Keratinocyte (primary cell): ENCODE data around the gene AFDN. TPM values are rescaled to one million over a fixed set of nuclear protein-coding genes. Genes with fewer than 3 reads are reported as not detected.

ENCODE experiments used
- DNase-seq: peaks from one replicate; pipeline ENCODE4 v3.0.0-alpha.2; 2011; ENCODE audit warnings: low read depth, missing footprints, low spot score
- FAIRE-seq: peaks from 2 replicates; lab custom pipeline; 2011; peaks lifted over from hg19 to GRCh38; lab: Jason Lieb, UNC
- H2AFZ ChIP-seq: 2 replicates; pipeline ENCODE4 v1.6.0; 2012; ENCODE audit warnings: low read length, control low read depth, inconsistent platforms; ENCODE audit not compliant: control insufficient read depth
- H3K27ac ChIP-seq: 2 replicates; pipeline ENCODE4 v1.5.1; 2011; ENCODE audit warnings: low read length; ENCODE audit not compliant: control insufficient read depth, insufficient read depth
- H3K27me3 ChIP-seq: 3 replicates; pipeline ENCODE4 v1.6.0; 2011; ENCODE audit warnings: low read length; ENCODE audit not compliant: control insufficient read depth, insufficient read depth; ENCODE audit errors: extremely low read depth
- H3K36me3 ChIP-seq, 2 experiments: 2 replicates in 1 of 2; 3 replicates in 1 of 2; pipeline ENCODE4 v1.5.1; 2011; ENCODE audit warnings: low read length in 2 of 2, mild to moderate bottlenecking in 1 of 2; ENCODE audit not compliant: control insufficient read depth in 2 of 2, insufficient read depth in 2 of 2; ENCODE audit errors: extremely low read depth in 1 of 2
- H3K4me1 ChIP-seq: 3 replicates; pipeline ENCODE4 v1.5.1; 2011; ENCODE audit warnings: low read length; ENCODE audit not compliant: control insufficient read depth, insufficient read depth; ENCODE audit errors: extremely low read depth
- H3K4me2 ChIP-seq: 3 replicates; pipeline ENCODE4 v1.6.0; 2011; ENCODE audit warnings: low read depth, low read length; ENCODE audit not compliant: control insufficient read depth, insufficient read depth; ENCODE audit errors: extremely low read depth
- H3K4me3 ChIP-seq, 3 experiments: fragments of 200-600 bp in 1 of 3; sonication (generic) in 1 of 3; 2 replicates in 2 of 3; 3 replicates in 1 of 3; pipeline ENCODE4 v1.5.1; 2011 to 2016; ENCODE audit warnings: low read length in 3 of 3, mild to moderate bottlenecking in 3 of 3, control low read depth in 2 of 3, inconsistent platforms in 1 of 3, low read depth in 1 of 3, mixed read lengths in 1 of 3, mixed run types in 1 of 3, moderate library complexity in 1 of 3; ENCODE audit not compliant: control insufficient read depth in 2 of 3, insufficient read depth in 2 of 3; ENCODE audit errors: extremely low read depth in 1 of 3
- H3K79me2 ChIP-seq: 2 replicates; pipeline ENCODE4 v1.6.0; 2012; ENCODE audit warnings: low read length; ENCODE audit not compliant: control insufficient read depth, insufficient read depth
- H3K9ac ChIP-seq: 3 replicates; pipeline ENCODE4 v1.6.0; 2011; ENCODE audit warnings: low read length; ENCODE audit not compliant: control insufficient read depth, insufficient read depth; ENCODE audit errors: extremely low read depth
- H3K9me1 ChIP-seq: 3 replicates; pipeline ENCODE4 v1.6.0; 2011; ENCODE audit warnings: low read length; ENCODE audit not compliant: control insufficient read depth, insufficient read depth; ENCODE audit errors: extremely low read depth
- H3K9me3 ChIP-seq: 2 replicates; pipeline ENCODE4 v1.5.1; 2012; ENCODE audit warnings: low read depth, low read length; ENCODE audit not compliant: control insufficient read depth
- H4K20me1 ChIP-seq: 3 replicates; pipeline ENCODE4 v1.6.0; 2011; ENCODE audit warnings: low read length; ENCODE audit not compliant: control insufficient read depth, insufficient read depth; ENCODE audit errors: extremely low read depth
- CTCF ChIP-seq, 3 experiments: IDR thresholded peaks in 1 of 3; conservative IDR thresholded peaks in 1 of 3; optimal IDR thresholded peaks in 1 of 3; 2 replicates in 2 of 3; 3 replicates in 1 of 3; pipeline versions ENCODE3 to v1.5.1; 2011; ENCODE audit warnings: low read length in 3 of 3, mild to moderate bottlenecking in 3 of 3, moderate library complexity in 2 of 3, control low read depth in 1 of 3, inconsistent platforms in 1 of 3; ENCODE audit not compliant: insufficient read depth in 2 of 3; ENCODE audit errors: extremely low read depth in 1 of 3
- EZH2 ChIP-seq: IDR thresholded peaks from one replicate; pipeline ENCODE4 v1.6.1; 2012; ENCODE audit warnings: inconsistent platforms, mild to moderate bottlenecking, low read length, moderate library complexity
- dilution Hi-C: fragments of 300-500 bp; cut with MboI; formaldehyde crosslinking; loops from one replicate; pipeline ENCODE4 v1.7.0; 2020; ENCODE audit warnings: low sequenced_read_pairs; ENCODE audit not compliant: extremely low pct_ligation_motif_present
- polyA plus RNA-seq, 5 experiments: library from polyadenylated mRNA; depleted of rRNA in 3 of 5; stranded (reverse) in 3 of 5; stranded (forward) in 1 of 5; unstranded in 1 of 5; fragments of >200 nt; gene quantifications; 1 replicate in 1 of 5; 2 replicates in 3 of 5; 3 replicates in 1 of 5; pipeline versions ENCODE4 v1.2.1 to v1.2.3, GENCODE V29; 2011 to 2012; ENCODE audit warnings: missing spikeins in 2 of 5, low read depth in 1 of 5, low replicate concordance in 1 of 5

Gene AFDN
- polyA plus RNA-seq, 1 donor (not counting 4 experiments of a cell fraction or from before 2014, with no cell fraction given): 46.5 TPM

- dilution Hi-C loops: no loop called here
- no peak overlapping the region for H3K9ac ChIP-seq
Measured at GRCh38 chr6:167797011-167797471, 29.7 kb upstream of the AFDN start.

GRCh38 chr6:167797476-167798265 lies 29.0 kb upstream of the AFDN start:
- no peak overlapping the region for H3K4me3 ChIP-seq
- DNase-seq (no peak), FAIRE-seq (no peak)
- no peaks in the 10 kb centered on the region for H3K9me3 ChIP-seq
- H4K20me1 ChIP-seq: no peaks in the 10 kb centered on the region
- no peak overlapping the region for H3K9ac ChIP-seq
- no peak overlapping the region for H3K4me2 ChIP-seq
- no peaks in the 10 kb centered on the region for H3K79me2 ChIP-seq
- peaks cover 28% of the 10 kb centered on the region for H3K27me3 ChIP-seq
- dilution Hi-C loops: no loop called here
- TF ChIP-seq EZH2: no peak
- TF ChIP-seq CTCF (optimal IDR thresholded peaks at IDR 0.05 in 1 of 3, IDR thresholded peaks at IDR 0.05 in 1 of 3, conservative IDR thresholded peaks at IDR 0.05 in 1 of 3; ENCODE audit: extremely low read depth in 1 of 3, insufficient read depth in 2 of 3, low read length in 3 of 3): no peak
- no peaks in the 10 kb centered on the region for H3K9me1 ChIP-seq
- H3K4me1 ChIP-seq: peaks cover 4% of the 10 kb centered on the region
- H2AFZ ChIP-seq: no peak overlapping the region
- no peak overlapping the region for H3K27ac ChIP-seq
- no peaks in the 10 kb centered on the region for H3K36me3 ChIP-seq

More at GRCh38 chr6:167797011-167797471, 29.7 kb upstream of the AFDN start:
- H2AFZ ChIP-seq: peak overlapping the region; percentile 46
- peaks cover 4% of the 10 kb centered on the region for H3K4me1 ChIP-seq
- DNase-seq (no peak), FAIRE-seq (no peak)
- TF ChIP-seq EZH2: no peak
- TF ChIP-seq CTCF (optimal IDR thresholded peaks at IDR 0.05 in 1 of 3, IDR thresholded peaks at IDR 0.05 in 1 of 3, conservative IDR thresholded peaks at IDR 0.05 in 1 of 3; ENCODE audit: extremely low read depth in 1 of 3, insufficient read depth in 2 of 3, low read length in 3 of 3): no peak
- H3K4me2 ChIP-seq: peak overlapping the region; percentile 60
- peak overlapping the region; percentile 14 to 38 (median 22) for H3K4me3 ChIP-seq
- H3K9me1 ChIP-seq: no peaks in the 10 kb centered on the region
- no peaks in the 10 kb centered on the region for H4K20me1 ChIP-seq
- H3K79me2 ChIP-seq: no peaks in the 10 kb centered on the region
- no peaks in the 10 kb centered on the region for H3K36me3 ChIP-seq
- H3K9me3 ChIP-seq: no peaks in the 10 kb centered on the region
- no peak overlapping the region for H3K27ac ChIP-seq
- peaks cover 28% of the 10 kb centered on the region for H3K27me3 ChIP-seq
